WERI-Rb-1 (cell line): ENCODE results near the gene PRR18.

Experiments
- DNase-seq: peaks from one replicate; pipeline ENCODE4 v3.0.0-alpha.2; 2020
- H3K27ac ChIP-seq: fragments of 250-450 bp; sonication (Bioruptor Pico); 2 replicates; pipeline ENCODE4 v1.5.1; 2020; ENCODE audit warnings: mild to moderate bottlenecking, moderate library complexity
- H3K27me3 ChIP-seq: fragments of 250-450 bp; sonication (Bioruptor Pico); 2 replicates; pipeline ENCODE4 v1.5.1; 2021; ENCODE audit warnings: mild to moderate bottlenecking, low read depth, moderate library complexity; ENCODE audit not compliant: insufficient read depth, severe bottlenecking
- H3K36me3 ChIP-seq: fragments of 250-450 bp; sonication (Bioruptor Pico); 2 replicates; pipeline ENCODE4 v1.5.1; 2020; ENCODE audit warnings: mild to moderate bottlenecking, moderate library complexity
- H3K4me3 ChIP-seq: 2 replicates; pipeline ENCODE4 v1.5.1; 2011; ENCODE audit warnings: low read depth, mild to moderate bottlenecking, control low read depth, low read length
- H3K9me3 ChIP-seq: fragments of 250-450 bp; sonication (Bioruptor Pico); 2 replicates; pipeline ENCODE4 v1.5.1; 2021; ENCODE audit warnings: mild to moderate bottlenecking, moderate library complexity; ENCODE audit not compliant: severe bottlenecking
- CTCF ChIP-seq: IDR thresholded peaks from 2 replicates; pipeline ENCODE4 v1.5.1; 2011; ENCODE audit warnings: low read depth, mild to moderate bottlenecking, control low read depth, inconsistent platforms, low read length

PRR18 gene

GRCh38 chr6:166289207-166290060, 18.8 kb downstream of the PRR18 start:
- H3K4me3 ChIP-seq = no peak overlapping the region
- no peak for TF ChIP-seq CTCF
- DNase-seq = no peak
- no peaks in the 10 kb centered on the region for H3K9me3 ChIP-seq
- no peaks in the 10 kb centered on the region for H3K27me3 ChIP-seq
- H3K36me3 ChIP-seq = no peaks in the 10 kb centered on the region
- no peak overlapping the region for H3K27ac ChIP-seq

- no peaks in the 10 kb centered on the region for H3K9me3 ChIP-seq
- no peak overlapping the region for H3K27ac ChIP-seq
- TF ChIP-seq CTCF = no peak
- no peaks in the 10 kb centered on the region for H3K36me3 ChIP-seq
- no peak for DNase-seq
- H3K4me3 ChIP-seq = no peak overlapping the region
- no peaks in the 10 kb centered on the region for H3K27me3 ChIP-seq
These were observed 21.3 kb downstream of the PRR18 start for GRCh38 chr6:166286839-166287271.

GRCh38 chr6:166285233-166285632, 23.0 kb downstream of the PRR18 start:
- no peaks in the 10 kb centered on the region for H3K9me3 ChIP-seq
- H3K4me3 ChIP-seq = no peak overlapping the region
- TF ChIP-seq CTCF = no peak
- no peak for DNase-seq
- H3K27me3 ChIP-seq = no peaks in the 10 kb centered on the region
- no peaks in the 10 kb centered on the region for H3K36me3 ChIP-seq
- no peak overlapping the region for H3K27ac ChIP-seq

GRCh38 chr6:166284640-166285039, 23.6 kb downstream of the PRR18 start:
- no peak overlapping the region for H3K4me3 ChIP-seq
- no peaks in the 10 kb centered on the region for H3K27me3 ChIP-seq

GRCh38 chr6:166282394-166283032, 25.7 kb downstream of the PRR18 start:
- Histone ChIP-seq H3K27me3 (no peaks in the 10 kb centered on the region), H3K36me3 (no peaks in the 10 kb centered on the region), H3K27ac (no peak overlapping the region), H3K9me3 (no peaks in the 10 kb centered on the region), H3K4me3 (no peak overlapping the region)
- DNase-seq = no peak
- TF ChIP-seq CTCF = no peak

More at GRCh38 chr6:166284640-166285039, 23.6 kb downstream of the PRR18 start:
- no peaks in the 10 kb centered on the region for H3K9me3 ChIP-seq
- H3K36me3 ChIP-seq = no peaks in the 10 kb centered on the region
- DNase-seq = no peak
- H3K27ac ChIP-seq = no peak overlapping the region
- TF ChIP-seq CTCF = no peak
